Measurements from ENCODE around the gene CNOT1. TPM values are rescaled to one million over a fixed set of nuclear protein-coding genes. Genes with fewer than 3 reads are reported as not detected.
"Not testable (repeated sequence)": the region's sequence is repeated elsewhere in the genome, so short reads cannot be mapped to it uniquely, and the experiment has no call there.

The CNOT1 gene
- 10 to 100 TPM; 74.2 to 92.9 TPM for total RNA-seq
- long read RNA-seq, partial matches to known transcripts, result 8 of 8 reads
- long read RNA-seq, other reads (novel, unspliced or antisense), result 0 of 8 reads

GRCh38 chr16:58629733-58630640 is at the start of gene CNOT1:
Gene CNOT1 (minus strand): TSS chr16:58629826. CDS start chr16:58599337, 30,489 bp downstream.
- DNase-seq, result peak; percentile 97
- peak; percentile 95 to 96 for ATAC-seq
- intact Hi-C loops (cut with DNase I), result loop anchor here in 1 of 2 donors (10.0 kb wide), 2 partner anchors 115 to 295 kb away; partner anchors contain the start of gene SETD6

- ATAC-seq (peak; percentile 41 to 79), DNase-seq (no peak)
- intact Hi-C loops (cut with DNase I), result loop anchor here (1.0 to 5.0 kb wide), 2 partner anchors 79 kb away; no protein-coding TSS in a partner anchor
Observed at GRCh38 chr16:58678716-58679115, 49.1 kb upstream of the CNOT1 start.

- intact Hi-C loops (cut with DNase I), result loop anchor here (1.0 to 5.0 kb wide), 2 partner anchors 79 kb away; no protein-coding TSS in a partner anchor
- DNase-seq, result no peak
- ATAC-seq, result no peak
Observed at GRCh38 chr16:58678269-58678668, 48.6 kb upstream of the CNOT1 start.

- no peak for DNase-seq
- no peak for ATAC-seq
- intact Hi-C loops (cut with DNase I), result no loop called here
Observed at GRCh38 chr16:58670946-58671583, 41.4 kb upstream of the CNOT1 start.

- ATAC-seq (no peak), DNase-seq (no peak)
- intact Hi-C loops (cut with DNase I), result no loop called here
Observed at GRCh38 chr16:58670177-58670576, 40.6 kb upstream of the CNOT1 start.

GRCh38 chr16:58665200-58665599 is 35.6 kb upstream of the CNOT1 start:
- DNase-seq (no peak), ATAC-seq (no peak)
- intact Hi-C loops (cut with DNase I), result loop anchor here in 1 of 2 donors (10.0 kb wide), 1 partner anchor 330 kb away; no protein-coding TSS in a partner anchor

- ATAC-seq (peak; percentile 89 to 97), DNase-seq (peak; percentile 62)
- intact Hi-C loops (cut with DNase I), result loop anchor here (5.0 to 10.0 kb wide), 2 partner anchors 149 to 327 kb away; no protein-coding TSS in a partner anchor
Observed at GRCh38 chr16:58661199-58661830, 31.7 kb upstream of the CNOT1 start.

GRCh38 chr16:58659911-58660310 is 30.3 kb upstream of the CNOT1 start:
- intact Hi-C loops (cut with DNase I), result loop anchor here (5.0 to 10.0 kb wide), 2 partner anchors 148 to 325 kb away; no protein-coding TSS in a partner anchor
- not testable (repeated sequence) for DNase-seq, ATAC-seq

GRCh38 chr16:58658796-58659211 is 29.2 kb upstream of the CNOT1 start:
- DNase-seq, result no peak
- ATAC-seq, result no peak
- intact Hi-C loops (cut with DNase I), result no loop called here

GRCh38 chr16:58656899-58657298 is 27.3 kb upstream of the CNOT1 start:
- ATAC-seq (no peak), DNase-seq (no peak)
- intact Hi-C loops (cut with DNase I), result no loop called here

- intact Hi-C loops (cut with DNase I), result no loop called here
- no peak for ATAC-seq
- no peak for DNase-seq
Observed at GRCh38 chr16:58655215-58655596, 25.6 kb upstream of the CNOT1 start.

GRCh38 chr16:58654560-58655214 is 25.1 kb upstream of the CNOT1 start:
- intact Hi-C loops (cut with DNase I), result no loop called here
- ATAC-seq (no peak), DNase-seq (no peak)

GRCh38 chr16:58652741-58653140 is 23.1 kb upstream of the CNOT1 start:
- peak; percentile 51 to 67 for ATAC-seq
- intact Hi-C loops (cut with DNase I), result no loop called here
- no peak for DNase-seq

GRCh38 chr16:58651965-58652348 is 22.3 kb upstream of the CNOT1 start:
- intact Hi-C loops (cut with DNase I), result no loop called here
- ATAC-seq (no peak), DNase-seq (no peak)

GRCh38 chr16:58649707-58650106 is 20.1 kb upstream of the CNOT1 start:
- DNase-seq (no peak), ATAC-seq (no peak)
- intact Hi-C loops (cut with DNase I), result no loop called here

GRCh38 chr16:58647107-58647506 is 17.5 kb upstream of the CNOT1 start:
- ATAC-seq, result no peak
- intact Hi-C loops (cut with DNase I), result no loop called here
- DNase-seq, result no peak

- DNase-seq (no peak), ATAC-seq (no peak)
- intact Hi-C loops (cut with DNase I), result no loop called here
Observed at GRCh38 chr16:58644765-58645487, 15.3 kb upstream of the CNOT1 start.

GRCh38 chr16:58644108-58644507 is 14.5 kb upstream of the CNOT1 start:
- ATAC-seq (no peak), DNase-seq (no peak)
- intact Hi-C loops (cut with DNase I), result no loop called here

Data from left cardiac atrium (tissue), 4 donors.